H1 (cell line): ENCODE measurements around the gene HMX1. TPM values are rescaled to one million over a fixed set of nuclear protein-coding genes. Genes with fewer than 3 reads are reported as not detected.

Source experiments
- CTCF ChIA-PET: fragments of 300-600 bp; sonication (Branson Sonifier 250); formaldehyde crosslinking; loops from one replicate; lab custom pipeline; 2021; ENCODE audit not compliant: partially characterized antibody; lab: Charles Lee
- POLR2A ChIA-PET: fragments of 300-600 bp; sonication (Branson Sonifier 250); formaldehyde crosslinking; loops from one replicate; lab custom pipeline; 2021; ENCODE audit warnings: inconsistent platforms; ENCODE audit not compliant: partially characterized antibody; lab: Charles Lee
- DNase-seq, 2 experiments: peaks; one replicate each; pipeline versions ENCODE4 v3.0.0 to v3.0.0-alpha.2; 2010 to 2022; ENCODE audit warnings: low spot score in 2 of 2, low read depth in 1 of 2, mixed read lengths in 1 of 2
- FAIRE-seq: peaks from 2 replicates; lab custom pipeline; 2011; peaks lifted over from hg19 to GRCh38; lab: Jason Lieb, UNC
- H2AFZ ChIP-seq: 2 replicates; pipeline ENCODE4 v1.8.1; 2012; ENCODE audit warnings: low read length, inconsistent platforms
- H2AK5ac ChIP-seq: 2 replicates; pipeline ENCODE4 v1.6.1; 2013; ENCODE audit warnings: low read depth, low read length
- H2BK120ac ChIP-seq: replicated peaks from 2 replicates; pipeline ENCODE3; 2013; ENCODE audit warnings: low read depth, low read length, inconsistent platforms
- H2BK12ac ChIP-seq: 2 replicates; pipeline ENCODE4 v1.6.1; 2013; ENCODE audit warnings: low read depth, low read length
- H2BK15ac ChIP-seq: 2 replicates; pipeline ENCODE4 v1.6.1; 2013; ENCODE audit warnings: low read length
- H2BK20ac ChIP-seq: 2 replicates; pipeline ENCODE4 v1.6.1; 2013; ENCODE audit warnings: low read length
- H2BK5ac ChIP-seq: 2 replicates; pipeline ENCODE4 v1.6.1; 2013; ENCODE audit warnings: low read depth, low read length
- H3K14ac ChIP-seq: 2 replicates; pipeline ENCODE4 v1.6.1; 2013; ENCODE audit warnings: inconsistent platforms; ENCODE audit not compliant: insufficient read length
- H3K18ac ChIP-seq: 2 replicates; pipeline ENCODE4 v1.6.1; 2013; ENCODE audit warnings: low read length; ENCODE audit errors: extremely low read depth
- H3K23ac ChIP-seq: 2 replicates; pipeline ENCODE4 v1.6.1; 2013; ENCODE audit warnings: inconsistent platforms; ENCODE audit not compliant: insufficient read length
- H3K23me2 ChIP-seq: 2 replicates; pipeline ENCODE4 v1.6.1; 2013; ENCODE audit warnings: low read depth, low read length
- H3K27ac ChIP-seq: 2 replicates; pipeline ENCODE4 v1.6.1; 2011; ENCODE audit warnings: low read depth, low read length, inconsistent platforms
- H3K27me3 ChIP-seq, 4 experiments: replicated peaks in 1 of 4; 1 replicate in 1 of 4; 2 replicates in 3 of 4; pipeline versions ENCODE4 v1.6.1 to v1.8.1; 2011 to 2013; ENCODE audit warnings: low read length in 3 of 4, mild to moderate bottlenecking in 3 of 4, inconsistent platforms in 2 of 4, mixed read lengths in 2 of 4, moderate library complexity in 1 of 4; ENCODE audit not compliant: control insufficient read depth in 3 of 4, insufficient read depth in 3 of 4; ENCODE audit errors: extremely low read depth in 1 of 4
- H3K36me3 ChIP-seq, 4 experiments: 2 replicates each; pipeline versions ENCODE4 v1.6.1 to v1.8.1; 2011 to 2013; ENCODE audit warnings: mild to moderate bottlenecking in 4 of 4, low read length in 3 of 4, moderate library complexity in 2 of 4, control low read depth in 1 of 4, inconsistent platforms in 1 of 4; ENCODE audit not compliant: insufficient read depth in 4 of 4, control insufficient read depth in 2 of 4
- H3K4ac ChIP-seq: replicated peaks from 2 replicates; pipeline ENCODE3; 2013; ENCODE audit warnings: low read length, low read depth, mixed read lengths, inconsistent platforms; ENCODE audit not compliant: insufficient read length
- H3K4me1 ChIP-seq, 4 experiments: replicated peaks in 1 of 4; 1 replicate in 1 of 4; 2 replicates in 3 of 4; pipeline versions ENCODE4 v1.6.1 to v1.8.1; 2011 to 2013; ENCODE audit warnings: low read length in 3 of 4, inconsistent platforms in 2 of 4, mixed read lengths in 1 of 4; ENCODE audit not compliant: insufficient read depth in 4 of 4, control insufficient read depth in 3 of 4
- H3K4me2 ChIP-seq, 2 experiments: 2 replicates each; pipeline versions ENCODE4 v1.6.1 to v1.8.1; 2011 to 2013; ENCODE audit warnings: low read depth in 2 of 2, low read length in 2 of 2, control low read depth in 1 of 2, inconsistent platforms in 1 of 2, mild to moderate bottlenecking in 1 of 2; ENCODE audit not compliant: insufficient read depth in 1 of 2
- H3K4me3 ChIP-seq, 4 experiments: fragments of 200-600, 300-600 bp in 1 of 4; sonication (generic), shearing (Covaris generic), sonication (Bioruptor Twin) in 1 of 4; 2 replicates each; pipeline versions ENCODE4 v1.5.1 to v1.8.1; 2011 to 2016; ENCODE audit warnings: low read length in 4 of 4, low read depth in 3 of 4, control low read depth in 2 of 4, inconsistent platforms in 2 of 4, mild to moderate bottlenecking in 2 of 4, mixed read lengths in 1 of 4, moderate library complexity in 1 of 4; ENCODE audit not compliant: insufficient read depth in 2 of 4; ENCODE audit errors: extremely low read depth in 1 of 4
- H3K56ac ChIP-seq: replicated peaks from 2 replicates; pipeline ENCODE3; 2013; ENCODE audit warnings: low read depth, mild to moderate bottlenecking, mixed read lengths, low read length, inconsistent platforms; ENCODE audit not compliant: insufficient read length
- H3K79me1 ChIP-seq: 2 replicates; pipeline ENCODE4 v1.6.1; 2013; ENCODE audit warnings: low read depth, low read length, control low read depth
- H3K79me2 ChIP-seq, 2 experiments: 2 replicates each; pipeline versions ENCODE4 v1.6.1 to v1.8.1; 2012 to 2013; ENCODE audit warnings: low read length in 2 of 2, mild to moderate bottlenecking in 2 of 2, inconsistent platforms in 1 of 2; ENCODE audit not compliant: insufficient read depth in 2 of 2, control insufficient read depth in 1 of 2
- H3K9ac ChIP-seq, 4 experiments: replicated peaks in 1 of 4; 1 replicate in 1 of 4; 2 replicates in 3 of 4; pipeline versions ENCODE4 v1.6.1 to v1.8.1; 2011 to 2013; ENCODE audit warnings: low read depth in 3 of 4, low read length in 3 of 4, control low read depth in 2 of 4, mild to moderate bottlenecking in 2 of 4, moderate library complexity in 2 of 4, inconsistent platforms in 1 of 4; ENCODE audit errors: extremely low read depth in 1 of 4
- H3K9me3 ChIP-seq, 2 experiments: 2 replicates each; pipeline versions ENCODE4 v1.6.1 to v1.8.1; 2012 to 2013; ENCODE audit warnings: mild to moderate bottlenecking in 2 of 2, moderate library complexity in 2 of 2, control low read depth in 1 of 2, inconsistent platforms in 1 of 2, low read depth in 1 of 2, low read length in 1 of 2, mixed read lengths in 1 of 2; ENCODE audit not compliant: insufficient read depth in 2 of 2
- H4K20me1 ChIP-seq, 2 experiments: replicated peaks in 1 of 2; 2 replicates each; pipeline versions ENCODE3 to v1.8.1; 2011 to 2013; ENCODE audit warnings: inconsistent platforms in 2 of 2, low read length in 2 of 2, mild to moderate bottlenecking in 1 of 2; ENCODE audit not compliant: insufficient read depth in 2 of 2, control insufficient read depth in 1 of 2
- H4K5ac ChIP-seq: 2 replicates; pipeline ENCODE4 v1.6.1; 2013; ENCODE audit warnings: low read length, low read depth, mixed read lengths, inconsistent platforms; ENCODE audit not compliant: insufficient read length
- H4K8ac ChIP-seq: 2 replicates; pipeline ENCODE4 v1.8.0; 2013; ENCODE audit warnings: mild to moderate bottlenecking, moderate library complexity, low read length, inconsistent platforms; ENCODE audit not compliant: insufficient read depth; ENCODE audit errors: extremely low read depth
- H4K91ac ChIP-seq: replicated peaks from 2 replicates; pipeline ENCODE3; 2013; ENCODE audit warnings: low read length, mixed read lengths, inconsistent platforms; ENCODE audit not compliant: insufficient read length
- EP300 ChIP-seq, 2 experiments: IDR thresholded peaks; 1 replicate in 1 of 2; 2 replicates in 1 of 2; pipeline ENCODE4 v1.6.1; 2011 to 2012; ENCODE audit warnings: low read depth in 2 of 2, low read length in 2 of 2, mild to moderate bottlenecking in 2 of 2, borderline replicate concordance in 1 of 2, inconsistent platforms in 1 of 2, moderate library complexity in 1 of 2
- JUN ChIP-seq: IDR thresholded peaks from 2 replicates; pipeline ENCODE4 v1.6.1; 2011; ENCODE audit warnings: low read depth, mild to moderate bottlenecking, improper control_type of control experiment, low read length
- KDM1A ChIP-seq: fragments of 200-600, 300-600 bp; sonication (generic); IDR thresholded peaks from 2 replicates; pipeline ENCODE4 v1.7.1; 2016; ENCODE audit warnings: mild to moderate bottlenecking, low read length, borderline replicate concordance
- KDM5A ChIP-seq: fragments of 200-600 bp; IDR thresholded peaks from 2 replicates; pipeline ENCODE4 v1.7.1; 2012; ENCODE audit warnings: mild to moderate bottlenecking, low read length, inconsistent platforms, mixed read lengths
- NANOG ChIP-seq: IDR thresholded peaks from 2 replicates; pipeline ENCODE4 v1.6.1; 2011; ENCODE audit warnings: low read length, low read depth, mild to moderate bottlenecking, inconsistent platforms; ENCODE audit not compliant: insufficient read depth, poor library complexity, severe bottlenecking
- POLR2A ChIP-seq, 2 experiments: IDR thresholded peaks; 1 replicate in 1 of 2; 2 replicates in 1 of 2; pipeline ENCODE4 v1.6.1; 2011; ENCODE audit warnings: low read depth in 2 of 2, low read length in 2 of 2, mild to moderate bottlenecking in 2 of 2; ENCODE audit errors: control extremely low read depth in 1 of 2
- RNF2 ChIP-seq: fragments of 200-900, 300-1000 bp; sonication (generic); IDR thresholded peaks from 2 replicates; pipeline ENCODE4 v1.7.1; 2016; ENCODE audit warnings: borderline replicate concordance, low read depth, mild to moderate bottlenecking, antibody characterized with exemption, low read length; ENCODE audit not compliant: poor library complexity, severe bottlenecking; ENCODE audit errors: missing control alignments
- SIN3A ChIP-seq, 2 experiments: IDR thresholded peaks in 1 of 2; conservative IDR thresholded peaks in 1 of 2; 2 replicates each; pipeline ENCODE4 v1.6.1; 2011 to 2012; ENCODE audit warnings: low read length in 2 of 2, improper control_type of control experiment in 1 of 2, low read depth in 1 of 2, mild to moderate bottlenecking in 1 of 2
- SIRT6 ChIP-seq: IDR thresholded peaks from one replicate; pipeline ENCODE4 v1.7.1; 2012; ENCODE audit warnings: low read length, inconsistent platforms
- SP2 ChIP-seq: IDR thresholded peaks from 2 replicates; pipeline ENCODE4 v1.6.1; 2012; ENCODE audit warnings: mild to moderate bottlenecking, low read length, inconsistent platforms
- SP4 ChIP-seq: IDR thresholded peaks from 2 replicates; pipeline ENCODE4 v1.6.1; 2012; ENCODE audit warnings: low read length, inconsistent platforms
- TAF7 ChIP-seq: optimal IDR thresholded peaks from 2 replicates; pipeline ENCODE3; 2011; ENCODE audit warnings: low read depth, mild to moderate bottlenecking, inconsistent platforms, low read length, moderate library complexity, borderline replicate concordance
- WGBS, 2 experiments: shearing (Covaris generic) in 1 of 2; methylation state at CpG; one replicate each; pipeline versions ENCODE4 v1.1.6 to v1.1.7; 2013 to 2015; ENCODE audit warnings: low lambda C conversion rate in 2 of 2, mixed read lengths in 2 of 2, inconsistent platforms in 1 of 2, low coverage in 1 of 2, missing lambda C conversion rate in 1 of 2; ENCODE audit not compliant: insufficient replicate concordance in 2 of 2, insufficient coverage in 1 of 2, insufficient read length in 1 of 2; ENCODE audit errors: extremely low coverage in 1 of 2, missing lambda C conversion rate in 1 of 2; 5-methylcytosine and 5-hydroxymethylcytosine counted together
- polyA plus RNA-seq, 7 experiments: library from polyadenylated mRNA; depleted of rRNA in 3 of 7; stranded (reverse) in 5 of 7; unstranded in 2 of 7; fragments of >200 nt in 5 of 7; fragments of 200-250 nt in 2 of 7; gene quantifications; 1 replicate in 5 of 7; 2 replicates in 1 of 7; 4 replicates in 1 of 7; pipeline versions ENCODE4 v1.2.1 to v1.2.3, GENCODE V29; 2011 to 2013; ENCODE audit warnings: missing spikeins in 2 of 7, mixed read lengths in 2 of 7
- total RNA-seq: library from RNA; stranded (reverse); fragmentation: NEBNext Ultra II Directional; extraction: Animal tissue kit (Norgen Biotek cat#: 25700); gene quantifications from 2 replicates; pipeline ENCODE4 v1.2.1, GENCODE V29; 2021

The HMX1 gene
- total and polyA plus RNA-seq, 2 of the 8 experiments (the other 6 are each of a cell fraction or from before 2014, with no cell fraction given) = 0.26 TPM; not detected in 1

- DNase-seq = peak in 1 of 2 experiments; percentile 38
- 89% methylated on average over 29 of the region's 29 CpGs; no CpG with 5 or more reads in 1 of the 2 experiments for WGBS, 2 experiments
- Histone ChIP-seq H3K4ac (no peak overlapping the region), H4K8ac (no peak overlapping the region), H3K27me3 (peaks cover 0 to 13% (median 5%) of the 10 kb centered on the region in 4 experiments; a peak in 2 of 7 replicates), H2AK5ac (no peak overlapping the region), H2BK20ac (no peak overlapping the region), H3K9ac (no peak overlapping the region), H3K18ac (no peak overlapping the region), H2BK12ac (no peak overlapping the region), H3K23ac (no peak overlapping the region), H4K20me1 (no peaks in the 10 kb centered on the region), H4K5ac (no peak overlapping the region), H3K14ac (no peak overlapping the region), H3K9me3 (no peaks in the 10 kb centered on the region; a peak in 1 of 4 replicates), H3K27ac (no peak overlapping the region), H3K56ac (no peak overlapping the region), H2AFZ (no peak overlapping the region), H3K36me3 (no peaks in the 10 kb centered on the region), H3K23me2 (no peaks in the 10 kb centered on the region), H2BK120ac (no peak overlapping the region), H3K79me2 (no peaks in the 10 kb centered on the region), H3K4me1 (no peaks in the 10 kb centered on the region), H3K4me2 (no peak overlapping the region), H4K91ac (no peak overlapping the region), H3K79me1 (no peaks in the 10 kb centered on the region), H2BK5ac (no peak overlapping the region), H2BK15ac (no peak overlapping the region), H3K4me3 (no peak overlapping the region)
- ChIA-PET POLR2A (interaction anchor here (0.7 kb wide), 1 partner anchor 26 kb away, joined by 3 read pairs; no protein-coding TSS in a partner anchor), CTCF (interaction anchor here (1.0 to 1.8 kb wide), 4 partner anchors 18 to 226 kb away, joined by 3 to 5 read pairs (median 3); no protein-coding TSS in a partner anchor)
- no peak for FAIRE-seq
- TF ChIP-seq KDM1A (no peak), EP300 (IDR thresholded peaks at IDR 0.05; ENCODE audit: borderline replicate concordance in 1 of 2, low read depth in 2 of 2, low read length in 2 of 2) (no peak), SP4 (no peak), TAF7 (no peak), SIRT6 (no peak), KDM5A (no peak), RNF2 (no peak), SP2 (no peak), NANOG (no peak), JUN (no peak), SIN3A (conservative IDR thresholded peaks at IDR 0.05 in 1 of 2, IDR thresholded peaks at IDR 0.05 in 1 of 2; ENCODE audit: low read depth in 1 of 2, low read length in 2 of 2) (no peak), POLR2A (IDR thresholded peaks at IDR 0.05; ENCODE audit: control extremely low read depth in 1 of 2, low read depth in 2 of 2, low read length in 2 of 2) (no peak)
These were observed 43.0 kb upstream of the HMX1 start for GRCh38 chr4:8914461-8915171.
